Measurements from ENCODE around the gene APOBEC3F.
A peak's percentile ranks its signal among the peaks of the same experiment; 100 is the strongest.
"Not testable (repeated sequence)": the region's sequence is repeated elsewhere in the genome, so short reads cannot be mapped to it uniquely, and the experiment has no call there.

APOBEC3F gene

DNA sequence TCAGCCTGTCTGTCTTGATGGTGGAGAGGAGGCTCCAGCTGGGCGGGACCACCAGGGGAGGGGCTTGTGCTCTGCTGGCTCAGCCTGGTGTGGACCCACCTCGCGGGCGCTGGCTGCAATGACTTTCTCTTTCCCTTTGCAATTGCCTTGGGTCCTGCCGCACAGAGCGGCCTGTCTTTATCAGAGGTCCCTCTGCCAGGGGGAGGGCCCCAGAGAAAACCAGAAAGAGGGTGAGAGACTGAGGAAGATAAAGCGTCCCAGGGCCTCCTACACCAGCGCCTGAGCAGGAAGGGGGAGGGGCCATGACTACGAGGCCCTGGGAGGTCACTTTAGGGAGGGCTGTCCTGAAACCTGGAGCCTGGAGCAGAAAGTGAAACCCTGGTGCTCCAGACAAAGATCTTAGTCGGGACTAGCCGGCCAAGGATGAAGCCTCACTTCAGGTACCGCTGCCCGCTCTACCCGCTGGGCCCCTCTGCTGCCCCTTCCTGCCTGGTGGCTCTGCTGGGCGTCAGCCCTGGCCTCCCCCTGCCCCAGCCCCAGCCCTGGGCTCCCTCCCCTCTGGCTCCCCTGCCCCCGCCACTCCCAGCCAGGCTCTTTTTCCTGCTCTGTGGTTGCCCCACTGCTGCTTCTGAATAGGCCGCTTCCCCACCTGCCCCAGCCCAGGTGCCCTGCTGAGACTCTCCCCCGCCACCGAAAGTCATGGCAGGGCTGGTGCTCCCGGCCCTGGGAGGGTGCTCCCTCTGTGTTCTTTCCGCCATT is at the start of gene APOBEC3F:
APOBEC3F (plus strand) TSS at position 327 of the 759 bp plus-strand sequence; CDS start at position 424, 97 bp downstream.
- peak; percentile 72 for FAIRE-seq

DNA sequence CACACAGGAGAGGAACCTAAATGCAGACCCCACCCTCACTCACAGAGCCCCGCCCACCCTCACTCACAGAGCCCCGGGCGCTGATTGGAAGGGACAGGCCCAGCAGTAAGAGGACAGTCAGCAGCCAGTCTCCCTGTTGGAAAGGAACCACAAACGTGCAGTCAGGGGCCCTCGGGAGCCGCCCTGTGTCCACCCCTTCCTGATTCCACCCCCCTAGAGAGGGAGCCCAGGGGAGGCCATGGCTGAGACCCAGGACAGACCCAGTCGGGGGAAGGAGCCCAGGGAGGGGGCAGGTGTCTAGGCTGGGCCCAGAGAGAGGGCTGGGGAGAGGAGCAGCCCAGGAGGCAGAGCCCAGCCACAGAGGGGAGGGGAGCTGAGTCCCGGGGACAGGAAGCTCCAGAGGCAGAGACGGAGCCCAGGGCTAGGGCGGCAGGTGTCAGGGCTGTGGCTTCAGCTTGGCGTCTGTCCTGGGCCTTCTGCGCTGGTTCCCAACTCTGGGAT is 47.7 kb upstream of the APOBEC3F start:
- FAIRE-seq: not testable (repeated sequence)

DNA sequence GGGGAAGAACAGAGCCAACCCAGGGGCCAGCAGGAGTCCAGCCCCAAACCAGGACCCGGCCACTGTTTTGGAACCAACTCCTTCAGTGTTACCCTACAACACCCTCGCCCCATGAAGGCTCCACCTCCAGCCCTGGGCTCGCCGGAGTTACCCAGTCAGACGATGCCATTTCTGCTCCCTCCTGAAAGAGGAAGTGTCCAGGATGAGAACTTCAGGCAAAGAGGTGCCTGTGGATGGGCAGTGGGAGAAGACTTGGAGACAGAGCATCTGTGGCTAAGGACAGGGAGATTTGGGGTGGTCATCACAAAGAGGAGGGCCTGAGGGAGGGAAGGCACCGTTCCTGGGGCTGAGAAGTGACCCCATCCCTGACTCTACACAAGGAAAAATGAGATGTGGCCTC is 44.6 kb upstream of the APOBEC3F start:
- no peak for FAIRE-seq

DNA sequence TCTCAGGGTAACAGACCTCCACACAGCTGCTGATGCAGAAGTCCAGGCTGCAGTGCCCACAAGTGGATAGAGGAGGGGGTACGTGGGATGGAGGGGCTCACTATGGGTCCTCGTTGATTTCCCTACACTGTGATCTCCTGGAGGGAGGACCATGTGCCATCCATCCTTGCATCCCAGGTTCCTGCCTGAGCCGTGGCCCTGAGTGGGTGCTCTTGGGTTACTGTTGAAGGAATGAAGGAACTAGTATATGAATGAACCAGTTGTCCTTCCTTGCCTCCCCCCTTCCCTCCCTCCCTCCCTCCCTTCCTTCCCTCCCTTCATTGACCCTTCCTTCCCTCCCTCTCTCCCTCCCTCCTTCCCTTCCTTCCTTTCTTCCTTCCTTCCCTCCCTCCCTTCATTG is 43.1 kb upstream of the APOBEC3F start:
- no peak for FAIRE-seq

DNA sequence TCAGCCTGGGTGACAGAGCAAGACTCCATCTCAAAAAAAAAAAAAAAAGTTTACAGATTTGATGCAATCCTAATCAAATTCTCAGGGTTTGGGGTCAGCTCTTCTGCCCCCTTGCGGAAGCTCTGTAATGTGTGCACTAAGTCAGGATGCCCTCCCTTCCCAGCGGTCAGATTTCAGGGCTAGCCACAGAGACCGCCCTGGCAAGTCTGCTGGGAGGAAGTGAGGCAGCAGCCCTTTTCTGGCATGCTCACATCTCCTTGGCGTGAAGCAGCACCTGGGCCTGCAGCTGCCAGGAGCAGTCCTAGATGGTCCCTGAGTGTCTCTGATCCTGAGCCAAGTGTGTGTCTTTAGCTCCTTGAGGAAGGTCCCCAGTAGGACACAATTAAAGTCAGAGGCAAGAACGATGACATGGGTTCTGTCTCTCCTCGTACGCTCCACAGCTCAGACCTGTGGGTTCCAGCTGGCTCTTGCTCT is 37.5 kb upstream of the APOBEC3F start:
- peak; percentile 33 for FAIRE-seq

DNA sequence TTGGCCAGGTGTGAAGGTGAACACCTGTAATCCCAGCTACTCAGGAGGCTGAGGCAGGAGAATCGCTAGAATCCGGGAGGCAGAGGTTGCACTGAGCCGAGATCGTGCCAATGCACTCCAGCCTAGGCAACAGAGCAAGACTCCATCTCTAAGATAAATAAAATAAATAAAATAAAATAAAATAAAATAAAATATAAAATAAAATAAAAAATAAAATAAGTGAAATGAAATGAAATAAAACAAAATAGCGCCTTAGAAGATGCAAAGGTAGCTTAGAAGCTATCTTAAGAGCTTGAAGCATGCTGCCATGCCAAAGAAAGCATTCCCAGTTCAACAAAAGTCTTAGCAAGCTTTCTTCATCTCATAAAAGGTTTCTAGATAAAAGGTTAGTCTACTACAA is 33.5 kb upstream of the APOBEC3F start:
- no peak for FAIRE-seq

DNA sequence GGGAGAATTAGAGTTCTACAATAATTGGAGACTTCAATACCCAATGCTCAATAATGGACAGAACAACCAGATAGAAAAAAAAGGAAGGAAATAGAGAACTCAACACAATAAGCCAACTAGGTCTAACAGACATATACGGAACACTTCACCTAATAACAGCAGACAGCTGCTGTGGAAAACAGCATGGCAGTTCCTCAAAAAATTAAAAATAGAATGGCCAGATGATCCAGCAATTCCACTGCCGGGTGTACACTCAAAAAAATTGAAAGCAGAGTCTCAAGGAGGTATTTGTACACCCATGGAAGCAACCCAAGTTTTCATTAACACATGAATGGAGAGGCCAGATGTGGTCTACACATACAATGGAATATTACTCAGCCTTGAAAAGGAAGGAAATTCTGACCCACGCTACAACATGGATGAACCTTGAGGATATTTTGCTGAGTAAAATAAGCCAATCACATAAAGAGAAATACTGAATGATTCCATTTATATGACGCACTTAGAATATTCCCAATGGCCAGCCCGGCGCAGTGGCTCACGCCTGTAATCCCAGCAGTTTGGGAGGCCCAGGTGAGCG is 32.3 kb upstream of the APOBEC3F start:
- not testable (repeated sequence) for FAIRE-seq

DNA sequence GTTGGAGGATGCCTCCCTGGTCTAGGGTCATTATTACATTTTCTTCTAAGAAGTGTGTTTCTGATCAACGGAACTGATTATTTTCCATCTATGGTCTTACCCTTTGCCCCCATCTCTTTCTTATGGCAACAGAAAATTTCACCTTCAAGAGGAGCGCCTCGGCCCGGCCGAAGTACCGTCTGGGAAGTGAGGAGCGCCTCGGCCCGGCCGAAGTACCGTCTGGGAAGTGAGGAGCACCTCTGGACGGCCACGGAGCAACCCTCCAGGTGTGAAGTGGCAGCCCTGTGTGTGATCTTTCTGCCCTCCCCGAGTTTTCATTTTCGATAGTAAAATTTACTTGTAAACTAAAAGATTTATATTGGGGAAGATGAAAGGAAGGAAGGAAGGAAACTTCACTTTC is 29.7 kb upstream of the APOBEC3F start:
- FAIRE-seq: no peak

DNA sequence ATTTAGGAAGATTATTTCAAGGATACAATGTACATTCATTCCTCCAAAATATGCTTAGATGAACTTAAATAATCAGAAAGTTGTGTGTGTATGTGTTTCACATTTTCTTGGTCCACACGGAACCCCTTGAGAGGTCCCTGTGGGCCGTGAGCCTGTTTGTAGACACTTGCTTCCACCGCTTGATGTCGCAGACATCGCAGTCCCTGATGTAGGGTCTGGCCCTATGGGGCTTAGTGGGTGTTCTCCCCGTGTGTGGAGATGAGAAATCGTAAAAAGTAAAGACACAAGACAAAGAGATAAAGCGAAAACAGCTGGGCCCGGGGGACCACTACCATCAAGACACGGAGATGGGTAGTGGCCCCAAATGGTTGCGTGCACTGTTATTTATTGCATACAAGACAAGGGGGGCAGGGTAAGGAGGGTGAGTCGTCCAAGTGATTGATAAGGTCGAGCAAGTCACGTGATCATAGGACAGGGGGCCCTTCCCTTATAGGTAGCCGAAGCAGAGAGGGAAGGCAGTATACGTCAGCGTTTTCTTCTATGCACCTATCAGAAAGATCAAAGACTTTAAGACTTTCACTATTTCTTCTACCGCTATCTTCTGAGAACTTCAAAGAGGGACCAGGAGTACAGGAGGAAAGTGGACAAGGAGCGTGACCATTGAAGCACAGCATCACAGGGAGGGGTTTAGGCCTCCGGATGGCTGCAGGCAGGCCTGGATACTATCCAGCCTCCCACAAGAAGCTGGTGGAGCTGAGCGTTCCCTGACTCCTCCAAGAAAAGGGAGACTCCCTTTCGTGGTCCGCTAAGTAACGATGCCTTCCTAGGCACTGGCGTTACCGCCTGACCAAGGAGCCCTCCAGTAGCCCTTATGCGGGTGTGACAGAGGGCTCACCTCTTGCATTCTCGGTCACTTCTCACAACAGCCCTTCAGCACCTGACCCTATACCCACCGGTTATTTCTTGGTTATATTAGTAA is 27.8 kb upstream of the APOBEC3F start:
- FAIRE-seq: no peak

DNA sequence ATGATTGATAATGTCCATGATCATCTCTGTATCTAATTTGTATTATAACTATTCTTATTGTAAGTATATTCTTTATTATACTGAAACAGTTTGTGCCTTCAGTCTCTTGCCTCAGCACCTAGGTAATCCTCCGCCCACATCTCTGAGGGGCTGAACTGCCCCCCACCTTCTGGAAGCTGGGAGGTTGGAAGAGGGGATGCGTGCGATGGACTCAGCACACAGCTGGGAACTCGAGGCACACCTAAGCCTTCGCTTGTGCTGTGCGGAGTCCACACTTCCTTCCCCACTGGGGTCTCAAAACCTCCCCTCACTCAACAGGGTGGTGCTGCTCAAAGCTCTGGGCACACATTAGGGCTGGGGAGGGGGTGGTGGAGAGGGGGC is 27.1 kb upstream of the APOBEC3F start:
- not testable (repeated sequence) for FAIRE-seq

DNA sequence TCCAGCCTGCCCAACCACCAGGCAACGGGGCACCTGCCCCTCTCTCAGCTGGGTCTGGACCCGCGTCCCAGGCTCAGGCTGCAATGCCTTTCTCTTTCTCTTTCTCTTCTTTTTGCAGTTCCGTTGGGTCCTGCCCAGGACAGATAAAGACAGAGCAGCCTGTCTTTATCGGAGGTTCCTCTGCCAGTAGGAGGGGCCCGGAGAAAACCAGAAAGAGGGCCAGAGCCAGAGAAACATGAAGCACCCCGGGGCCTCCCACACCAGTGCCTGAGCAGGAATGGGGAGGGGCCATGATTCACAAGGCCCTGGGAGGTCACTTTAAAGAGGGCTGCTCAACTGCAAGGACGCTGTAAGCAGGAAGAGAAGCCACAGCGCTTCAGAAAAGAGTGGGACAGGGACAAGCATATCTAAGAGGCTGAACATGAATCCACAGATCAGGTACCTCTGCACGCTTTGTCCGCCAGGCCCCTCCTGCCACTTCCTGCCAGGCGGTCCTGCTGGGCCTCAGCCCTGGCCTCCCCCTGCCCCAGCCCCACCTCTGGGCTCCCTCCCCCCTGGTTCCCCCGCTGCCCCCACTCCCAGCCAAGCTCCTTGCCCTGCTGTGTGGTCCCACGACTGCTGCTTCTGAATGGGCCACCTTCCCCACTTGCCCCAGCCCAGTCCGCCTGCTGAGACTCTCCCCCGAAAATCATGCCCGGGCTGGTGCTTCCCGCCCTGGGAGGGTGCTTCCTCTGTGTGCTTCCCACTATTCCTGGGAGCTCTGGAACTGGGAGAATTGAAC is 26.5 kb upstream of the APOBEC3F start, which contains the start of gene APOBEC3C:
APOBEC3C (plus strand) TSS at position 316 of the 781 bp plus-strand sequence; CDS start at position 422, 106 bp downstream.
- FAIRE-seq: peak; percentile 94

DNA sequence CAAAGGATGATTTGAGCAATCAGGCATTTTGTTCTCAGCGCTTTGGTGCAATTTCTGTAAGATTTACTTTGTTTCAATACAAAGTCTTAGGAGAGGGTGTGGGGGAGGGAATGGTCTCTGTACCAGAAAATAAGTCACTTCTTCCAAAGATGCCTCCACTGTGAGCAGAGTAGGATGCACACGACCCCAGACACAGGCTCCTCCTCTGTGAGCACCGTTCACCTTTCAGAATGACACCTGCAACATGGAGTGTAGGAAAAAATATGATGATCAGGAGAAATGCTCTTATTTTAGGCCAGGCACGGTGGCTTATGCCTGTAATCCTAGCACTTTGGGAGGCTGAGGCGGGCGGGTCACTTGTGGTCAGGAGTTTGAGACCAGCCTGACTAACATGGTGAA is 25.9 kb upstream of the APOBEC3F start:
- FAIRE-seq: not testable (repeated sequence)

DNA sequence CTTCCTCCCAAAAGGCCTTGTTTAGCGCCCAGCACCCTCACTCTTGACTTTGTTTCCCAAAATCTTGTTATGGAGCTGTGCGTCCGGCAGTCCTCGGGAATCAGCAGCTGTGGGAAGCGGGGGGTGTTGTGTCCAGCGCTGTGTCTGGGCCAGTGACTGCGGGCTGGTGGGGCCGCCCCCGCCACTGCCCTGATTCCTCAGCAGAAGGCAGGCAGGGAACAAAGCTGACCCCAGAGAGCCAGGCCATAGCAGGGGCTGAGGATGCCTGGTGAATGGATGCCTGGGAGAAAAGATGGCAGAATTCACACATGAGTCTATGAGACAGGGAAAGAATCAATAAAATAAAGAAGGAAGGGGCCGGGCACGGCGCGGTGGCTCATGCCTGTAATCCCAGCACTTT is 24.1 kb upstream of the APOBEC3F start:
- FAIRE-seq: no peak

DNA sequence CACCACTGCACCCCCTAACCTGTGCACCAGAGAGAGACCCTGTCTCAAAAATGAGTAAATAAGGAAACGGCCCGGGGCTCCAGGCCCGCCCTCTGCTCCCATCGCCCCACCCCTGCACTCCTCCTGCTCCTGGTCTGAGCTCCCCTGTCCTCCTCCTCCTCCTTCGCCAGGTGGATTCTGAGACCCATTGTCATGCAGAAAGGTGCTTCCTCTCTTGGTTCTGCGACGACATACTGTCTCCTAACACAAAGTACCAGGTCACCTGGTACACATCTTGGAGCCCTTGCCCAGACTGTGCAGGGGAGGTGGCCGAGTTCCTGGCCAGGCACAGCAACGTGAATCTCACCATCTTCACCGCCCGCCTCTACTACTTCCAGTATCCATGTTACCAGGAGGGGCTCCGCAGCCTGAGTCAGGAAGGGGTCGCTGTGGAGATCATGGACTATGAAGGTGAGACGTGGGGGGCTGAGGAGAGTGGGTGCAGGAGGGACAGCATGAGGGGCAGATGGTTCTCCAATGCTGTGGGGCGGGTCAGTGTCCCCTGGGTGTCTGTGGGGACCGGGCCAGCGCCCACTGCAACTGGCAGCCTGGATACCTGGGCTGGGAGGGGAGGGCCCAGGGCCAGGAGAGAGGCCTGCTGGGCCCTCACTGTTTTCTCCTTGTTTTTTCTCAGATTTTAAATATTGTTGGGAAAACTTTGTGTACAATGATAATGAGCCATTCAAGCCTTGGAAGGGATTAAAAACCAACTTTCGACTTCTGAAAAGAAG is 22.9 kb upstream of the APOBEC3F start:
- FAIRE-seq: no peak

DNA sequence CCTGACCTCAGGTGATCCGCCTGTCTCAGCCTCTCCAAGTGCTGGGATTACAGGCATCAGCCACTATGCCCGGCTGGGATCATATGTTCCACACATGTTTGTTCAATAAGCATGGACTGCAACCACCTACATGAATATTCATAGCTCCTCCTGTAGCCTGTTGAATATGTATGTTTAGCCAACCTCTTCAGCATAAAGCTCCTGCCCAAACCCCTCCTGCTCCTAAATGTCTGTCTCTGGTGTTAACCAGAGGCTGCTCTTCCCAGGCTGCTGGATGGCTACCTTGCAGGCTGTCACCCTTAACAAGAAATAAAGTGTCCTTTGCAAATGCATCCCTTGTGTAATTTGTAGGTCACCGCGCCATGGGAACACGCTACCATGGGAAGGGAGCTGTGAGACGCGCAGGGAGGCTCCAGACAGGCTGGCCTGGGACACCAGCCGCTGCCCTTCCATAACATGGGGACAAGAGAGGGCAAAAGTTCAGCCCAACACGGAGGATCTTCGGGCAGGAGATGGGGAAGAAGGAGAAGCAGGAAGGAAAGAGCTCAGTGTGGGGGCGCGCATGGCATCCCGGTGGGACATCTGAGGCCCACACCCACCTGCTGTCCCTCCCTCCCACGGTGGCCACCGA is 20.5 kb upstream of the APOBEC3F start:
- FAIRE-seq: peak; percentile 76

DNA sequence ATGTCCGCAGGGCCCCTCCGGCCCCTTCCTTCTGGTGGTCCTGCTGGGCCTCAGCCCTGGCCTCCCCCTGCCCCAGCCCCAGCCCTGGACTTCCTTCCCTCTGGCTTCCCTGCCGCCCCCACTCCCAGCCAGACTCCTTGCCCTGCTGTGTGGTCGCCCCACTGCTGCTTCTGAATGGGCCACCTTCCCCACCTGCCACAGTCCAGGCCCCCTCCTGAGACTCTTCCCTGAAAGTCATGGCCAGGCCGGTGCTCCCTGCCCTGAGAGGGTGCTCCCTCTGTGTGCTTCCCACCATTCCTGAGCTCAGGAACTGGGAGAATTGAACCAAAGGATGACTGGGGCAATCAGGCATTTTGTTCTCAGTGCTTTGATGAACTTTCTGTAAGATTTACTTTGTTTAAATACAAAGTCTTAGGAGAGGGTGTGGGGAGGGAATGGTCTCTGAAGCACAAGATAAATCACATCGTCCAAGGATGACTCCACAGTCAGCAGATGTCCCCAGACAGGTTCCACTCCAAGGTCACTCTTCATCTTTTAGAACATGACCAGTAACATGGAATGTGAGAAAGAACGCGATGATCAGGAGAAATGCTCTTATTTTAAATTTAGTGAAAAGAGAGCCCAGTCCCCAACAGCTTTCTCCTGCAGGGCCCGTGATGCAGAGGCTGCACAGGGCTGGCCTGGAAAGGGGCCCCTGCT is 19.0 kb upstream of the APOBEC3F start:
- no peak for FAIRE-seq

DNA sequence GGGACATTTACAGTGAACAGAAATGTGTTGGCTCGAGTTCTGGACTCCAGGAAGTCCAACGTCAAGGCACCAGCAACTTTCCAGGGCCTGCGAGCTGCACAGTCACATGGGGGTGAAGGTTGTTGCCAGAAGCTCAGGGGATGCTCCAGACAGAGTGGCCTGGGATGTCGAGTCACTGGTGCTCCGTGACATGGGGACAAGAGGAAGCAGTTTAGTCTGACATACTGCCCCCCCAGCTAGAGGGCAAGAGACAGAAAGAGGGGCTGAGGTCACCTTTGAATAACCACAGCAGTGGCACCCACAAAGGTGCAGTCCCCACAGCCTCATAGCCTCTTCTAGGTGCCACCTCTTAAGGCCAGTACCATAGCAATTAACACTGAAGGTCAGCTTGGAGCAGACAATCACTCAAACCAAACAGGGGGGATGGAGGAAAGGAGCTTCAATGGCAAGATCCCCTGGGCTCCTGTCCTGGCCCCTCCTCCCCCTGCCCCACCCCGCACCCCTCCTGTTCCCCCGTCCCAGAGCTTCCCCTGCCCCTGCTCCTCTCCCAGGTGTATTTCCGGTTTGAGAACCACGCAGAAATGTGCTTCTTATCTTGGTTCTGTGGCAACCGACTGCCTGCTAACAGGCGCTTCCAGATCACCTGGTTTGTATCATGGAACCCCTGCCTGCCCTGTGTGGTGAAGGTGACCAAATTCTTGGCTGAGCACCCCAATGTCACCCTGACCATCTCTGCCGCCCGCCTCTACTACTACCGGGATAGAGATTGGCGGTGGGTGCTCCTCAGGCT is 15.9 kb upstream of the APOBEC3F start:
- FAIRE-seq: no peak

DNA sequence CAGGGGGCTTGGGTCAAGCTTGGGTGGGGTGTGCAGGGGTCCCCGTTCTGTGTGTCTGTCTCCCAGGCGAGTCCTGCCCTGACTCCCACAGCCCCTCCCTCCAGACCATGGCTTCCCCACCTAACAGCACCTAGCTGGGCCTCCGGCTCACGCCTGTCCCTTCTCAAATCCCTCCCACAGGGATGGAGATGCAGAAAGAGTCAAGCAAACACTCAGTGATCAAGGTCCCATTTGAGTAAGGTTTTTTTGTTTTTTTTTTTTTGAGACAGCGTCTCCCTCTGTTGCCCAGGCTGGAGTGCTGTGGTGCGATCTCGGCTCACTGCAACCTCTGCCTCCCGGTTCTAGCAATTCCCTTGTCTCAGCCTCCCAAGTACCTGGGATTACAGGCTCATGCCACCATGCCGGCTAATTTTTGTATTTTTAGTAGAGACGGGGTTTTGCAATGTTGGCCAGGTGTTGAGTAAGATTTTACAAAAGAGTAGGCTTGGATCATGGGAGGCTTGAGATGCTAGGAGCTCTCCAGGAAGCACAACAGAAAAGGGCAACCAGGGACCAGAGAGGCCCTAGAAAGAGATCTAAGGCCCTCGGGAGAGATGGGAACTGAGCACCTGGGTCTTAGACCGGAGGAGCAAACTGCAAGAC is 14.0 kb upstream of the APOBEC3F start:
- no peak for FAIRE-seq

DNA sequence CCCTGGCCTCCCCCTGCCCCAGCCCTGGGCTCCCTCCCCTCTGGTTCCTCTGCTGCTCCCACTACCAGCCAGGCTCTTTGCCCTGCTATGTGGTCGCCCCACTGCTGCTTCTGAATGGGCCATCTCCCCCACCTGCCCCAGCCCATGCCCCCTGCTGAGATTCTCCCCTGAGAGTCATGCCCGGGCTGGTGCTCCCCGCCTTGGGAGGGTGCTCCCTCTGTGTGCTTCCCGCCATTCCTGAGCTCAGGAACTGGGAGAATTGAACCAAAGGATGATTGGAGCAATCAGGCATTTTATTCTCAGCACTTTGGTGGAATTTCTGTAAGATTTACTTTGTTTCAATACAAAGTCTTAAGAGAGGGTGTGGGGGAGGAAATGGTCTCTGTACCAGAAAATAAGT is 12.9 kb upstream of the APOBEC3F start:
- no peak for FAIRE-seq
